COLO668 (cell line): Measurements from ENCODE around the gene CCDC61.

Experiments used
- DNase-seq: peaks from one replicate; lab custom pipeline; 2025; ENCODE audit not compliant: unreplicated experiment; lab: John Stamatoyannopoulos, UW

CCDC61 gene

DNA sequence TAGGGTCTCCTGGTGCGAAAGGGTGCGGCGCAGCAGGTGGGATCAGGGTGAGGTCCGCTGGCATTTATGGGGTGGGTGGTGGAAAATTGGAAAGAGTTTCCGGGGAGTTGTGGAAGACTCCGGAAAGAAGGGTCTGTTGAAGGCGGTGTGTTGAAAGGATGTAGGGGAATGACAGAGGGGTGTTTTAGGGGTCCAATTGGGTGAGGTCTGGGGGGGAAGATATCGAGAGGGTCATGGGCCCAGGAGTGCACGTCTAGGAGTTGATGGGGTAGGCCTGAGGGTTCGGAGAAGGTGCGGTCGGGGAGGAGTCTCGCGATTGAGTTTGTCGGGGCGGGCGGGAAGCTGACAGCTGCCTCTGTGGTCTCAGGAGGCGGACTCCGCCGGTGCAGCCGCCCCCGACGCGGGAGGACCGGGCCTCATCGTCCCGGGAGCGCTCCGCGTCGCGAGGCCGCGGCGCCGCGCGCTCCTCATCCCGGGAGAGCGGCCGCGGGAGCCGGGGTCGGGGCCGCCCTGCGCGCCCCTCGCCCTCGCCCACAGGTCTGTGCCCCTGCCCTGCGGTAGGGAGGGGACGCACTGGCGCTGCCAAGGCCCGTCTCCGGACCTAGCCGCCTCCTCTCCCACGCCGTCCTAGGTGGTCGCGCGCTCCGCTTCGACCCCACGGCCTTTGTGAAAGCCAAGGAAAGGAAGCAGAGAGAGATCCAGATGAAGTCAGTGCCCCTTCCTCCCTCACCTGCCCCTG, 20.6 kb downstream of the CCDC61 start:
- DNase-seq = peak; percentile 68

DNA sequence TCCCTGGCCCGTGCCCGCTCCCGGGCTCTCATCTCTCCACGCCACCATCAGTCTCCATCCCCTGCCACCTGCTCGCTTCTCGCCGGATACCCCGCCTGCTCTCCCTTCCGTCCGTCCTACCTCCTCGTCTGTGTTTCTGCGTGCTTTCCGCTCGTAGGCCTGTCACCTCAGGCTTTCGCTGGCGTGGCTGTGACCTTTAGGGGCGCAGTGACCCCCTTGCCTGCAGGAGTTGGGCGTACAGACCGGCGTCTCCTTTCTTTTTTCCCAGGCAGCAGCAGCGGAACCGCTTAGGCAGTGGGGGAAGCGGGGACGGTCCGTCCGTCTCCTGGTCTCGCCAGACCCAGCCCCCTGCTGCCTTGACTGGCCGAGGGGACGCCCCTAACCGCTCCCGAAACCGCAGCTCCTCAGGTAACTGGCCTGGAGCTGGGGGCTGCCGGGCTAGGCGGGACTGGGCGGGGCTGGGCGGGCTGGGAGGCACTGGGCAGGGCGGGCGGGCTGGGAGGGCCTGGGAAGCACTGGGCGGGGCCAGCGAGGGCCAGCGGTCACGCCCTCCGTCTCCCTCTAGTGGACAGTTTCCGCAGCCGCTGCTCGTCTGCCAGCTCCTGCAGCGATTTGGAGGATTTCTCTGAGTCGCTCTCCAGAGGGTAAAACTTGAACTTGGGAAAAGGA, 21.3 kb downstream of the CCDC61 start:
- peak; percentile 88 for DNase-seq

DNA sequence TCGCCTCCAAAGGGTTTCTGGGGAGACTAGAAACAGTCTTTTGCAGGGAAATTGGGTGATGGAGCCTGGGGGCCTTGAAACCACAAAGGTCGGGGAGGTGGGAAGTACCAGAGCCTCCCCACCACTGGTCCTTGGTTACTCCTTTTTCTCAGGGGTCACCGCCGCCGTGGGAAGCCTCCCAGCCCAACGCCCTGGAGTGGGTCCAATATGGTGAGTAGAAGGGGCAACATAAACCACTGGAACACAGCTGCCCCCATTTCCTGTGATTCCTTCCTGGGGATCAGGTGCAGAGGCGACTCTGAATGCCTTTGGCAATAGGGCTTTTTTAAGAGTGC, 21.8 kb downstream of the CCDC61 start:
- DNase-seq = no peak

DNA sequence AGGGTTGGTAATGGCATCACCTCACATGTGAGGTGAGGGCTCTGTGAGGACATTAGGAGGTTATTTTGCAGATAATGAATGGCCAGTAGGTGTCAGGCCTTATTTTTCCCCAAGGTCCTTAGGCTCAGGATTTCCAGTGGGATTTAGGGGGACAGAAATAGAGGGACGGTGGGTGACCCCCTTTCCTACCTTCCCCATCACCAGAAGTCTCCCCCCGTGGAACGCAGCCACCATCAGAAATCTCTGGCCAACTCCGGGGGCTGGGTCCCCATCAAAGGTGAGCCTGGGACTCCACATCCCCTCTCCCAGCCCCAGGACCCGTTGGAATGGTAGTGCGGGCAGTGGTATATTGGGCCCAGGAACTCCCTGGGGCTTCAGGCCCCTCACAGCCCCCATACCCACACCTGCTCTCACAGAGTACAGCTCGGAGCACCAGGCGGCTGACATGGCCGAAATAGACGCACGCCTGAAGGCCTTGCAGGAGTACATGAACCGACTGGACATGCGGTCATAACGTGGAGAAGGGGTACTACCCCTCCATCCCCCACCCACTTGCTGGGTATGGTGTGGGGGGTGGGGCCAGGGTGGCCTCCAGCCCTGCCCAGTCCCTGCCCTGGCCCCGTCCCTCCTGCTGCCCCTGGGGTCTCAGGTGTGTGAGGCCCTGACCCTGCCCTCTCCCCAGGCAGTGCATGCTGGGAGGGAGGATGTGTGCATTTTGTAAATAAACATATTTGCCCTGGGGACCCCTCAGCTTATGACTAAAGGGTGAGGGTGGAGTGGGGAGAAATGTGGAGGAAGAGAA, 22.8 kb downstream of the CCDC61 start:
- DNase-seq = no peak

DNA sequence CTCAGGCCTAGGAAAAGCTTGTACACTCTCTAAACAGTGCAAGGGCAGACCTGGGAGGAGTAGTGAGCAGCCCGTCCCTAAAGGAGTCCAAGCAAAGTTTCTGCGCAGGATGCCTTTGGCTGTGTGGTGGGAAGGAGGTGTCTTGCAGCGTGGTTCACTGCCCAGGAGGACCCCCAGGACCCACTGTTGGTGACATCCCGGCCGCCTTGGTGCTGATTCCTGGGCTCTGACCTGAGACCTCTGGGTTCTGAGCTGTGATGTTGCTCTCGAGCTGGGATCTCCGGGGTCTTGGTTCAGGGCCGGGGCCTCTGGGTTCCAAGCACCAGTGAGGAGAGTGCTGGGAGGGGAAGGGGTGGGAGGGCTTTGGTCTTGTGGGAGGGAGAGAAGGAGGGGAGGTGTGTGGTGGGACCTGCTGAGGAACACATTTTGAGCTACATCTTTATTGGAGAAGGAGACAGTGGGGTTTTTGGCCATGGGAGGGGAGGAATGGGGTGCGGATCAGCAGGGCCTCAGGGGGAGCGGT, 23.5 kb downstream of the CCDC61 start:
- DNase-seq = no peak

DNA sequence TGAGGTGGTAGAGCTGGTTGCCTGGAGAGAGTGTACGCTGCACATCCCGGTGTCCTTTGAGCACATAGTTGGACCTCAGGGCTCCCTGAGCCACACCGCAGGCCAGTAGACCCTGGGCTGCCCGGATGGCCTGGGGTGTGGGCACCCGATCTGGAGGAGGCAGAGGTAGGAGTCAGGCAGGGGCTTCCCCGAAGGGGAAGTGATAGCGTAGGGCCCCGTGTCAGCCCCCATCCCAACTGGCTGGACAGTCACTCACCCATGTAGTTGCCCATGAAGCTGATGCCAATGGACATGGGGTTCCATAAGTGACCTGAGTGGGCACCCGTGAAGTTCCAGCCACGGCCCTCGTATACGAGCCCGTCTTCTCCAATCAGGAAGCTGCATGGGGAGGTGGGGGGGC, 24.0 kb downstream of the CCDC61 start:
- no peak for DNase-seq

DNA sequence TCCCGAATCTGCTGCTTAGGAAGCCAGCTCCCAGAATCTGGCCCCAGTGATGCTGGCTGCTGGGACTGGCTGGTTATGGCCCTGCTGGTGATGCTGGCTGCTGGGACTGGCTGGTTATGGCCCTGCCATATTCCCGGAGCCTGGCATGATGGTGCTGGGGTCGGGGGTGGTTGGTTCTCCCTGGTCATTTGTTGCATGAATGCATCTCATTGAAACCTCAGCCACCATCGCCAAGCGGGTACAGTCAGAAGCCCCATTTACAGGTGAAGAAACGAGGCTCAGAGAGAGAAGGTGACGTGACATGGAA, 25.5 kb downstream of the CCDC61 start:
- DNase-seq = no peak

DNA sequence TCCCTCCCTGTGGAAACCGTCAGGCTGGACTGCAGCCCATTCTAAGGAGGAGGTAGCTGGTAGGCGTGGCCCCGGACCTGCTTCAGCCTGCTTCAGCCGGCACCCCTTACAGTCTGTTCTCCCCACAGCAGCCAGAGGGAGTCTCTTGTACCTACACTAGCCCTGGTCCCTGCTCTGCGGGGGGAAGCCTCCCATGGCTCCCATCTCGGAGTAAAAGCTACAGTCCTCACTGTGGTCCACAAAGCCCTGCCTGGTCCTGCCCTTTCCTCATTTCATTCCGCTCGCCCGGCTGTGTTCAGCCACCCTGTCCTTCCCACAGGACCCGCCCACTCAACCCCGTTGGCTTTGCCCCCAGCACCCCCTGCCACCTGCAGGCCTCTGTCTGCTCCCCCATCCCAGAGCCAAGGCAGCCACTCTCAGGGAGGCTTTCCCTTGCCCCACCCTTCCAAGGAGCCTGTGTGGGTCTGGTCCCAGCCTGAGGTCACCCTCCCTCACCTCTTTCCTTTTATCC, 26.3 kb downstream of the CCDC61 start:
- peak; percentile 13 for DNase-seq

DNA sequence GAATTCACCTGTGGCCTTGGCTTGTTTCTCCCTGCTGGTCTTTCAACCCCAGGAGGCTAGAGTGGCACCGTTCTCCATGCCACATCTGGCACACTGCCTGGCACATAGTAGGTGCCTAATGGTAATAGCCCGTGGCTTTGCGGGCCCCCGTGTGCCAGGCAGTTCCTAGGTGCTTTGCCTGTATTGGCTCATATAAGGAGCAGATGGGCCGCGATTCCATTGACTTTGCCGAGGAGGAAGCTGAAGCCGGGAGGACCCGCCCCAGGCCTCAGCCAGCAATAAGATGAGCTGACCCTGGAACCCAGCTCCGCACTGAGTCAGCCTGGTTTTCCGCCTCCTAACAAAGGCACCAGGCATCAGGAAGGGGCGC, 26.8 kb downstream of the CCDC61 start:
- no peak for DNase-seq

DNA sequence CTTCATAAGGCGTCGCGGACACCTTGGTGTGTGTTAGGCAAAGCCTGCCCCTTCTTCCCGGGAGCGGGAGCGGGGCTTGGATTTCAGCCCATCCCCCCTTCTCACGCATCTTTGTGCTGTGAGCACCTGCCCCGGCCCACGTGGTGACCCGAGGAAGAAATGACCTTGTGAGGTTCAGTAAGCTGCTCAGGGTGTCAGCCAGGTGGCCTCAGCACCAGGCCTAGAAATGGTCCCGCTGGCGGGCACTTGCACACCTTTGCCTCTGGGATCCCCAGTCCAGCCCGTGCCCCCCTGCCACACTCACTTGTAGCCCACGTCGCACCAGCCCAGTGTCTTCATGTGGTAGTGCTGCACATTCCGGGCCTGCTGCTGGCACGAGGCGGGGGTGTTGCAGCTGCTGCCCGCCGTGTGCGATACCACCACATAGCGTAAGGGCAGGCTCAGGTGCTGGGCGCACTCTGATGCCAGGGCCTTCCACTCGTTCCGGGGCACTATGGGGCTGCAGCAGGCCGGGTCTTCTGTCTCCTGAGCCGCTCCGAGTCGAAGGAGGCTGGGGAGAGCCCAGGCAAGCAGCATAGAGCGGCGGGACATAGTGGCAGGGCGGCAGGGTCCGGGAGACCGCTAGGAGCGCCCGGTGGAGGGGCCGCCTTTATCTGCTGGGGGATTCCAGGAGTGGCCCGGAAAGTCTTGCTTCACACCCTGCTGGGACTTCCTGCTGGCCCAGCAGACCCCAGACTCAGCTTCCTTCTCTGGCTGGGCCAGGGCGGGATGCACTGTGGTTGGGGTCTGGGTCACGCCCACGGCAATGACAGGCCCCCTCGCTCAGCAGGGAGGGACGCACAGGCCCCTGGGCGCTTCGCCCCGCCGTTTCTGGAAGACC, 27.4 kb downstream of the CCDC61 start, which contains the start of gene PGLYRP1:
PGLYRP1 (minus strand) TSS at position 623 of the 880 bp plus-strand sequence; CDS start at position 591, 32 bp downstream.
- DNase-seq = peak; percentile 14

DNA sequence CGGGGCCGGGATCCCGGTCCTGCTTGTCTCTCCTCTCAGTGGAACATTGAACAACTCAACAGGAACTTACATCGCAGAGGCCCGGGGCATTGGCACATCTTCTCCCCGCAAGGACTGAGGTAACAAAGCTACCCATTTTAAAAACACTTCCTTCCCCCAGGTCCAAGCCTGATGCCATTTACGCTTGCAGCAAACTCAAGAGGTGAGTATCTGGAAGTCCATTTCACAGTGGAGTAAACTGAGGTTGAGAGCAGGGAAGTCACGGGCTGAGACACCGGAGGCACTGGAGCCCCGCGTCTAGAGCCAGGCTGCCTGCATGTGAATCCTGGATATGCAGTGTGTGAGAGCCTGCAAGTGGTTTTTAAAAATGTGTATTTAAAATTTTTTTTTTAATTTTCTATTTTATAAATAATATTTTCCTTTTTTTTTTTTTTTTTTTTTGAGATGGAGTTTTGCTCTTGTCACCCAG, 28.1 kb downstream of the CCDC61 start:
- no peak for DNase-seq

DNA sequence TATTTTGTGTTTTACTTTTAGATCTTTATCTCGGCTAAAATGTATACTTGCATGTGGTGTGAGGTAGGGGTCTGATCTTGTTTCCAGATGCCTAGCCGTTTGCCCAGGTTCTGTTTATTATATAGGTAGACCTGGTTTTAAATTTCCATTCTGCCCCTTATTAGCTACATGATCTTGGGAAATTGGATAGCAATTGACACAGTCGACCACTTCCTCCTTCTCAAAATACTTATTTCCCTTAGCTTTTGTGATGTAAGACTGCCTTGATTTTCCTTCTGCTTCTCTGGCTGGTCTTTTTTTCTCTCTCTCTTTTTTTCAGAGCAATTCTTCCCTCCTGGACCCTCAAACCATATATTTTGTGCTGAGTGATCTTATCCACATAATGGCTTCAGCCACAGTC, 30.6 kb downstream of the CCDC61 start:
- no peak for DNase-seq

DNA sequence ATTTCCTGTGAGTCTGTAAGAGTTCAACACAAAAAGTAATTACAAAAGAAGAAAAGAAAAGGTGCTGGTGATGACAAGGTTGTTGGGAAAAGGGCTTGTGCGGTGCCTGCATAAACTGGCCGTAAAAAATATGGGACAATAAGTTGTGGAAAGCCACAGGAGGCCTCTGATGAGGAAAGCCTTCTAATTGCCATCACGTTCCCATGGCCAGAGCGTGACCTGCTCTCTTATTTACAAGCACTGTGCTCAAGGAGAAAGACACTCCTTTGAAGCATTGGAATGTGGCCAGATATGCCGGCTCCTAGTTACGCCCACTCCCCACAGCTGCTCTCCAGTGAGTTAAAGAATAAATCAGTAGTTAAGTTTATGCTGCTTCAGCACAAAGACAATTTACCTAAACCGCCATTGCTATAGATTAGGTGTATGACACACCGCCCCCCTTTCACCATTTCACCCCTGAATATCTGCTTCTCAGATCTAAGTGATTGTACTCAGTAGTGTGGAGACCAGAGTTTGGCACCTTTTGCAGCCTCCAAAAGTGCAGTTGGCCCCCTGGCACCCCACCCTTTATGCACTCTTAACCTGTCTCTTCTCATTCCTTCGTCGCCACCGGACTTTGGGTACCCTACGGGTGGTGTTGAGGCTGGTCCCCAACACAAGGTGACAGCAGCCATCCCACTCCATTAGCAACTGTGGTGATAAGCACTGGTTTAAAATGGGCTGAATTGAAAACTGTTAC, 35.7 kb downstream of the CCDC61 start:
- no peak for DNase-seq

DNA sequence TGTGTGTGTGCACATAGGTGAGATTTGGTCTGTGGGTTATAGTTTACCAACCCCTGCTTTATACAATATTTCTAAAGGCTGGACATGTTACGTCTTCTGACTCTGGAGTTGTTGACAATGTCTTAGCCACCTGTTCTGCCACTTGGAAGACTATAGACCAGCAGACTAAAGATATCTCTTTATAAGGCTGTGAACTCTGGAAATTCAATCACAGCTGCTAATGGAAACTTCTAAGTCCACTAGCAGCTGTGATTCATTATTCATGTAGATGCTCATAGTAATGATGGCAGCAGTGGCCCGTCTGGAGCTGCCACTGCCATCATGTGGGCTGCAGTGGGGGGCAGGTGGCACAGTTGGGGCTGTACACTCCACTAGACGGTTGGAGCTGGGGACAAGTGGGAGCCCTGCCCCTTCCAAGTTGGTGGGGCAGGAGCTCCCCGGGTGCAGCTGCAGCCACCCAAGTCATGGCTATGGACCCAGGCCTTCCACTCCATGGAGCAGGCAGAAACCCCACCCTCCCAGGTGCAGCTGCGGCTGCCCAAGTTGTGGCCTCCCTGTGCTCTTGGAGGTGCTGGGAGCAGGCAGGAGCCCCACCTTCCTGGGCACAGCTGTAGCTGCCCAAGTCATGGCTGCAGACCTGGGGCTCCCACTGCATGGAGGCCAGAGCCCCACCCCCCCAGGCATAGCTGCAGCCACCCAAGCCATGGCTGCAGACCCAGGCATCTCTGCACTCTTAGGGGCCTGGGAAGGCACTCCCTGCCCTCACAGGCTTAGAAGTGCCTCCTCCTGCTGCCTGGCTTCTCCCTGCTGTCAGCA, 36.7 kb downstream of the CCDC61 start:
- DNase-seq = no peak

DNA sequence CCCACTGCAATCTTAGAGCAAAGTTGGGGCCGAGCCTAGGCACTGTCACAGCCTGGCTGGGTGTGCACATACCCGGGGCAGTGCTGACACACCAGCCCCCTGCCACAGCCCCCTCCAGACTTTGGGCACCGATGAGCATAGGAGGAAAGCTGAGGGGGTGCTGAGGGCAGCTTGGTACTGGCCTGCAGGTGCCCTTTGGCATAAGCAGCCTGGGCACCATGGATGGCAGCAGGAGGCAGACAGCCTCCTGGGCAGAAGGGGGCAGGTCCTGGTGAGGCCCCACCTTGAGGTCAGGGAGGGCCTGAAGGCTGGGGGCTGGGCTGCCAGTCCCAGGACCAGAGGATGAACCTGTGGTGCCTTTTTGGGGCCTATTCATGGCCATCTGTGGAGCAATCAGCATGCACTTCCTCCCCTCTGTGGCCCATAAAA, 37.3 kb downstream of the CCDC61 start:
- no peak for DNase-seq

DNA sequence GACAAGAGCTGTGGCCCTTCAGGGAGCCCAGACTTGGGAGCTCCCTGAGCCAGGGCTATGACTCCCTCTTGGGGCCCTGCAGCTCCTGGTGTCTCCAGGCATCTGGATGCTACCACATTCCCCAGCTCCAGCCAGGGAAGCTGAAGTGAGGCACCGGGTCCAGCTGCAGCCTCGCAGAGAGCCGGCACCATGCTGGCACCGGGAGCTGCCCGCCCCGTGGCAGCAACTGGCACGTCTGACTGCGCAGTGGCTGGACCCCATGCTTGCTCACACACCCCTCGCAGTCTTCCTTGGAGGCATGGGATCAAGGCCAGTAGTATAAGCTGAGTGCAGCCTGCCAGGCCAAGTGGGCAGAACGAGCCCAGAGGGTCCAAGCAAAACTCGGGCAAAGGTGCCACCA, 38.1 kb downstream of the CCDC61 start:
- no peak for DNase-seq

DNA sequence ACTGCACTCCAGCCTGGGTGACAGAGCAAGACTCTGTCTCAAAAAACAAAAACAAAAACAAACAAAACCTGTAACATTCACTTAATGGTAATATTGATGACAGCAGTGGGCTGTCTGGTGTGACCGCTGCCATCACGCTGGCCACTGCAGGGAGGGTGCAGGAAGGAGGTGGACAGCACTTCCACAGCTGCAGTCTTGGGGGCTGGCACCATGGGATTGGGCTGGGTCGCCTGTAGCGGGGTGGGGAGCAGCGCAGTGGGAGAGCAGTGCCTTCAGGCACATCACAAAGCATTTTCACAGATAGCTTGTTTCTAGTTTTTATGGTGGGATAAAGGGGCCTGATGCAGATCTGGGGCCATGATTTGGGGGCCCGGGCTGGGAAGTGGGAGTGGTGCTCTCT, 40.3 kb downstream of the CCDC61 start:
- DNase-seq = no peak

DNA sequence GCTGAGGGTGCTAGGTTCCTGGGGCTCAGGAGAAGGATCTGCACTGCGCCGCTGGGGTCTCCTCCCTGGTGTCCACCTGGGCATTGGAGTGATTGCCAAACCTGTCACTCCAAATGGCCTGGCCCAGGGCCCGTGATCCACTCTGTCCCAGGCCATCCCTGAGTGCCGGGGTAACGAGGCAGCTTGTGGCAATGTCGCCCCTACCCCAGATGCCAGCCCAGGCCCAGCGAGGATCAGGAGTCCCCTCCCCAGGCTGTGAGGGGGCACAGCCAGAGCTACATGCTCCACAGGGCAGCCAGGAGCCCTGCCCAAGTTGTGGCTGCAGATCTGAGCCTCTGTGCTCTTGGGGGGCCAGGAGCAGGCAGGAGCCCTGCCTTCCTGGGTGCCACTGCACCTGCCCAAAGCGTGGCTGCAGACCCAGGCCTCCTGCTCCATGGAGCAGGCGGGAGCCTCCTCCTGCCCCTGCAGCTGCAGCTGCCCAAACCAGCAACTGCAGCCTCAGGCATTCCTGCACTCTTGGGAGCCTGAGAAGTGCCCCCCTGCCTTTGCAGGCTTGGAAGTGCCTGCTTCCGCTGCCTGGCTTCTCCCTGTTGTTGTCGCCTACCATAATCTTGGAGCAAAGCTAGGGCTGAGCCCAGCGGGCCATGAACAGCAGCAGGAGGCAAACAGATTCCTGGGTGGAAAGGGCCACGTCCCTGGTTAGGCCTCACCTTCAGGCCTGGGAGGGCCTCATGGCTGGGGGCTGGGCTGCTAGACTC, 40.9 kb downstream of the CCDC61 start:
- no peak for DNase-seq
